K562 (cell line): ENCODE data around the gene SMCHD1. TPM values are rescaled to one million over a fixed set of nuclear protein-coding genes. Genes with fewer than 3 reads are reported as not detected.
A peak's percentile ranks its signal among the peaks of the same experiment; 100 is the strongest.

Experiments
- ATF6 ChIP-seq: sonication (generic); formaldehyde crosslinking; IDR thresholded peaks from 2 replicates; pipeline ENCODE4 v1.4.0; 2020; ENCODE audit warnings: mild to moderate bottlenecking, missing genetic modification reagents
- CBX5 ChIP-seq: IDR thresholded peaks from 2 replicates; pipeline ENCODE4 v1.6.1; 2014; ENCODE audit warnings: low read depth, borderline replicate concordance
- CREB5 ChIP-seq: fragments of 250-450 bp; sonication (Bioruptor Pico); IDR thresholded peaks from 2 replicates; pipeline ENCODE4 v1.5.0; 2020; ENCODE audit warnings: mild to moderate bottlenecking
- DLX4 ChIP-seq: fragments of 250-450 bp; sonication (Bioruptor Pico); IDR thresholded peaks from 2 replicates; pipeline ENCODE4 v1.6.1; 2021; ENCODE audit warnings: mild to moderate bottlenecking
- FOXA3 ChIP-seq, 2 experiments: fragments of 450-650 bp in 1 of 2; sonication (generic) in 1 of 2; formaldehyde crosslinking; IDR thresholded peaks in 1 of 2; conservative IDR thresholded peaks in 1 of 2; 2 replicates each; pipeline versions ENCODE4 v1.4.0 to v1.8.0; 2020 to 2022; ENCODE audit warnings: mild to moderate bottlenecking in 2 of 2, missing genetic modification reagents in 1 of 2
- HINFP ChIP-seq: fragments of 450-650 bp; conservative IDR thresholded peaks from 2 replicates; pipeline ENCODE4 v1.6.1; 2016; ENCODE audit warnings: missing genetic modification characterization, low read depth, mild to moderate bottlenecking, control low read depth, missing compliant biosample characterization
- KAT2B ChIP-seq: IDR thresholded peaks from one replicate; pipeline ENCODE4 v1.6.1; 2012; ENCODE audit warnings: low read depth, mild to moderate bottlenecking, control low read depth, inconsistent platforms, low read length, moderate library complexity
- NR3C1 ChIP-seq: sonication (generic); formaldehyde crosslinking; IDR thresholded peaks from 2 replicates; pipeline ENCODE4 v1.8.1; 2022; ENCODE audit warnings: missing genetic modification reagents
- POU5F1 ChIP-seq: fragments of 150-350 bp; IDR thresholded peaks from 2 replicates; pipeline ENCODE4 v1.6.1; 2014; ENCODE audit warnings: borderline replicate concordance, low read length, low read depth, mild to moderate bottlenecking; ENCODE audit not compliant: partially characterized antibody
- PREB ChIP-seq: sonication (generic); formaldehyde crosslinking; IDR thresholded peaks from 2 replicates; pipeline ENCODE4 v1.8.1; 2023; ENCODE audit warnings: mild to moderate bottlenecking, missing genetic modification reagents
- RAD21 ChIP-seq, 2 experiments: fragments of 250-450 bp in 1 of 2; fragments of 450-650 bp in 1 of 2; sonication (Bioruptor Pico) in 1 of 2; formaldehyde crosslinking in 1 of 2; IDR thresholded peaks in 1 of 2; conservative IDR thresholded peaks in 1 of 2; 2 replicates each; pipeline versions ENCODE4 v1.4.0 to v1.8.0; 2020 to 2022; ENCODE audit warnings: mild to moderate bottlenecking in 2 of 2, moderate library complexity in 1 of 2
- SNAPC5 ChIP-seq: fragments of 250-450 bp; sonication (Bioruptor Pico); IDR thresholded peaks from 2 replicates; pipeline ENCODE4 v1.8.0; 2021; ENCODE audit warnings: moderate library complexity, mild to moderate bottlenecking, inconsistent platforms
- ZNF124 ChIP-seq: sonication (generic); formaldehyde crosslinking; IDR thresholded peaks from 2 replicates; pipeline ENCODE4 v1.8.1; 2022; ENCODE audit warnings: missing genetic modification reagents
- ZNF740 ChIP-seq, 3 experiments: fragments of 200-800 bp in 1 of 3; sonication (Bioruptor generic) in 1 of 3; sonication (generic) in 1 of 3; formaldehyde crosslinking in 1 of 3; IDR thresholded peaks; 2 replicates each; pipeline versions ENCODE4 v1.6.1 to v1.8.0; 2016 to 2022; ENCODE audit warnings: mild to moderate bottlenecking in 2 of 3, missing compliant biosample characterization in 2 of 3, missing genetic modification characterization in 2 of 3, missing genetic modification reagents in 1 of 3
- ZNF778 ChIP-seq: fragments of 450-650 bp; formaldehyde crosslinking; IDR thresholded peaks from 2 replicates; pipeline ENCODE4 v1.4.0; 2020; ENCODE audit warnings: mild to moderate bottlenecking, moderate library complexity
- ZNF780A ChIP-seq: fragments of 250-450 bp; sonication (Bioruptor Pico); IDR thresholded peaks from 2 replicates; pipeline ENCODE4 v1.5.0; 2021; ENCODE audit warnings: mild to moderate bottlenecking
- polyA plus RNA-seq, 8 experiments: library from polyadenylated mRNA; depleted of rRNA in 4 of 8; stranded (reverse) in 5 of 8; unstranded in 3 of 8; fragments of >200 nt; fragmentation: Nextera tagmentation in 2 of 8; fragmentation: Illumina TruSeq in 1 of 8; extraction: Ambion mirVana in 2 of 8; extraction: Trizol in 1 of 8; gene quantifications; 2 replicates each; pipeline versions ENCODE4 v1.2.1 to v1.2.3, GENCODE V29; 2011 to 2014; ENCODE audit warnings: inconsistent platforms in 1 of 8, missing spikeins in 1 of 8
- total RNA-seq, 7 experiments: library from RNA; depleted of rRNA in 6 of 7; stranded (reverse); fragments of >200 nt in 6 of 7; fragmentation: Illumina TruSeq in 2 of 7; extraction: Trizol in 2 of 7; gene quantifications; 2 replicates each; pipeline versions ENCODE4 v1.2.1 to v1.2.3, GENCODE V29; 2011 to 2021; ENCODE audit warnings: low replicate concordance in 1 of 7

SMCHD1 gene
- total and polyA plus RNA-seq, 9 of the 15 experiments (the other 6 are each of a cell fraction or from before 2014, with no cell fraction given), result 6.3 to 144 (median 72.7) TPM

- TF ChIP-seq POU5F1 (peak; percentile 14), ZNF780A (CRISPR knock-in tag) (no peak), PREB (CRISPR knock-in tag) (no peak), KAT2B (no peak), DLX4 (CRISPR knock-in tag) (no peak), FOXA3 (CRISPR knock-in tag; conservative IDR thresholded peaks at IDR 0.05 in 1 of 2, IDR thresholded peaks at IDR 0.05 in 1 of 2) (no peak), ZNF124 (CRISPR knock-in tag) (no peak), NR3C1 (CRISPR knock-in tag) (no peak), HINFP (no peak), SNAPC5 (CRISPR knock-in tag) (no peak), ZNF740 (CRISPR knock-in tag; IDR thresholded peaks at IDR 0.05) (no peak), ZNF740 (tag; IDR thresholded peaks at IDR 0.05) (no peak), ATF6 (CRISPR knock-in tag) (0 out of 2 replicates have a peak, but pooled peaks have one; percentile 69), CREB5 (CRISPR knock-in tag) (no peak), RAD21 (CRISPR knock-in tag; conservative IDR thresholded peaks at IDR 0.05 in 1 of 2, IDR thresholded peaks at IDR 0.05 in 1 of 2) (peak in 1 of 2 experiments; percentile 18; a peak in 2 of 4 replicates), CBX5 (no peak), ZNF778 (CRISPR knock-in tag) (no peak)
These were observed 198.6 kb downstream of the SMCHD1 start (continued) for GRCh38 chr18:2853926-2854664.
